Body of pancreas (tissue), 4 donors: ENCODE measurements around the gene BTBD9. TPM values are rescaled to one million over a fixed set of nuclear protein-coding genes. Genes with fewer than 3 reads are reported as not detected.

Source experiments
- ATAC-seq: fragments of 150-250 bp; one replicate; pipeline ENCODE4 v1.9.1; 2016
- DNase-seq, 4 donors: peaks; one replicate each; pipeline ENCODE4 v3.0.0-alpha.2; 2019
- H3K27ac ChIP-seq, 4 donors: fragments of 200-600 bp; sonication (generic); 1 replicate in 3 of 4; 2 replicates in 1 of 4; pipeline versions ENCODE4 v1.5.1 to v1.6.1; 2016 to 2019; ENCODE audit warnings: mild to moderate bottlenecking in 1 of 4, mixed read lengths in 1 of 4, moderate library complexity in 1 of 4
- H3K27me3 ChIP-seq, 2 donors: fragments of 200-600 bp; sonication (generic); one replicate each; pipeline ENCODE4 v1.6.0; 2016; ENCODE audit warnings: mild to moderate bottlenecking in 1 of 2
- H3K36me3 ChIP-seq, 2 donors: fragments of 200-600 bp; sonication (generic); replicated peaks in 1 of 2; 2 replicates each; pipeline ENCODE4 v1.5.1; 2016; ENCODE audit warnings: low read depth in 2 of 2; ENCODE audit not compliant: insufficient read depth in 1 of 2
- H3K4me1 ChIP-seq: fragments of 200-600 bp; sonication (generic); one replicate; pipeline ENCODE4 v1.6.0; 2016
- H3K4me3 ChIP-seq, 2 donors: fragments of 200-600 bp; sonication (generic); 1 replicate in 1 of 2; 2 replicates in 1 of 2; pipeline ENCODE4 v1.5.1; 2016 to 2019
- H3K9me3 ChIP-seq, 3 donors: fragments of 200-600 bp; sonication (generic); 1 replicate in 2 of 3; 2 replicates in 1 of 3; pipeline ENCODE4 v1.5.1; 2016
- CTCF ChIP-seq, 7 experiments: fragments of 450-650 bp in 4 of 7; fragments of 200-600 bp in 3 of 7; sonication (generic) in 3 of 7; IDR thresholded peaks; one replicate each; pipeline ENCODE4 v1.5.1; 2016 to 2019; ENCODE audit warnings: antibody characterized with exemption in 7 of 7
- POLR2A ChIP-seq, 3 donors: fragments of 450-650 bp; IDR thresholded peaks; one replicate each; pipeline ENCODE4 v1.6.1; 2016; ENCODE audit warnings: antibody characterized with exemption in 3 of 3, mild to moderate bottlenecking in 2 of 3
- WGBS, 2 donors: methylation state at CpG; one replicate each; pipeline ENCODE4 v1.1.5; 2017; 5-methylcytosine and 5-hydroxymethylcytosine counted together
- intact Hi-C: fragments of 100-400 bp; cut with DNase I; formaldehyde crosslinking; loops from one replicate; pipeline ENCODE4 v1.15.1; 2023
- total RNA-seq, 2 donors: library from RNA; depleted of rRNA; stranded (reverse); fragments of >200 nt; gene quantifications; one replicate each; pipeline ENCODE4 v1.1.0, GENCODE V29; 2016

The BTBD9 gene
- total RNA-seq, 2 donors from 2014 or later: 11.9 to 29.3 TPM

- intact Hi-C loops: no loop called here
- Histone ChIP-seq H3K27ac (no peak overlapping the region), H3K27me3 (no peaks in the 10 kb centered on the region), H3K36me3 (no peaks in the 10 kb centered on the region), H3K4me1 (peaks cover 21% of the 10 kb centered on the region), H3K9me3 (no peaks in the 10 kb centered on the region), H3K4me3 (no peak overlapping the region)
- WGBS, 2 donors: 87 to 91% methylated on average over 5 of the region's 5 CpGs
- DNase-seq (no peak), ATAC-seq (no peak)
- TF ChIP-seq CTCF (IDR thresholded peaks at IDR 0.05) (no peak), POLR2A (IDR thresholded peaks at IDR 0.05) (no peak)
Measured at GRCh38 chr6:38637756-38638155, 2.0 kb downstream of the BTBD9 start.

- ATAC-seq: no peak
- Histone ChIP-seq H3K4me3 (no peak overlapping the region), H3K4me1 (peaks cover 18% of the 10 kb centered on the region), H3K9me3 (no peaks in the 10 kb centered on the region), H3K27me3 (no peaks in the 10 kb centered on the region), H3K27ac (no peak overlapping the region), H3K36me3 (no peaks in the 10 kb centered on the region)
- DNase-seq: no peak
- 85 to 91% methylated on average over 1 of the region's 1 CpG for WGBS, 2 donors
- intact Hi-C loops: no loop called here
- TF ChIP-seq POLR2A (IDR thresholded peaks at IDR 0.05): no peak
- TF ChIP-seq CTCF (IDR thresholded peaks at IDR 0.05): no peak
Measured at GRCh38 chr6:38636027-38636426, 3.7 kb downstream of the BTBD9 start.

GRCh38 chr6:38634518-38634917 lies 5.2 kb downstream of the BTBD9 start:
- no peaks in the 10 kb centered on the region for H3K9me3 ChIP-seq

GRCh38 chr6:38632490-38632889 lies 7.2 kb downstream of the BTBD9 start:
- 76 to 85% methylated on average over 1 of the region's 1 CpG for WGBS, 2 donors
- H3K36me3 ChIP-seq: no peaks in the 10 kb centered on the region
- no peak for DNase-seq
- no peaks in the 10 kb centered on the region for H3K9me3 ChIP-seq
- intact Hi-C loops: no loop called here
- no peak for TF ChIP-seq POLR2A (IDR thresholded peaks at IDR 0.05)
- no peak for TF ChIP-seq CTCF (IDR thresholded peaks at IDR 0.05)
- H3K27me3 ChIP-seq: no peaks in the 10 kb centered on the region
- H3K27ac ChIP-seq: no peak overlapping the region
- ATAC-seq: no peak
- H3K4me1 ChIP-seq: peaks cover 7% of the 10 kb centered on the region
- no peak overlapping the region for H3K4me3 ChIP-seq

More at GRCh38 chr6:38634518-38634917, 5.2 kb downstream of the BTBD9 start:
- 44 to 59% methylated on average over 1 of the region's 1 CpG for WGBS, 2 donors
- H3K27me3 ChIP-seq: no peaks in the 10 kb centered on the region
- H3K4me3 ChIP-seq: no peak overlapping the region
- ATAC-seq (no peak), DNase-seq (no peak)
- H3K27ac ChIP-seq: no peak overlapping the region
- peaks cover 11% of the 10 kb centered on the region for H3K4me1 ChIP-seq
- H3K36me3 ChIP-seq: no peaks in the 10 kb centered on the region
- intact Hi-C loops: no loop called here
- no peak for TF ChIP-seq POLR2A (IDR thresholded peaks at IDR 0.05)
- TF ChIP-seq CTCF (IDR thresholded peaks at IDR 0.05): no peak

- H3K4me3 ChIP-seq: no peak overlapping the region
- H3K27me3 ChIP-seq: no peaks in the 10 kb centered on the region
- H3K36me3 ChIP-seq: no peaks in the 10 kb centered on the region
- H3K27ac ChIP-seq: no peak overlapping the region
- ATAC-seq: no peak
- no peak for DNase-seq
- peaks cover 7% of the 10 kb centered on the region for H3K4me1 ChIP-seq
- 79 to 84% methylated on average over 3 of the region's 3 CpGs for whole genome bisulfite sequencing, 2 donors
- TF ChIP-seq POLR2A (IDR thresholded peaks at IDR 0.05): no peak
- no peak for TF ChIP-seq CTCF (IDR thresholded peaks at IDR 0.05)
- H3K9me3 ChIP-seq: no peaks in the 10 kb centered on the region
- intact Hi-C loops: no loop called here
Measured at GRCh38 chr6:38631186-38631783, 8.4 kb downstream of the BTBD9 start.
